Astrocyte of the spinal cord (primary cell): ENCODE measurements around the gene VANGL2.

ENCODE experiments used
- DNase-seq: peaks from one replicate; pipeline ENCODE4 v3.0.0; 2011; ENCODE audit warnings: low read depth, low spot score
- H3K4me3 ChIP-seq: 2 replicates; pipeline ENCODE4 v1.5.1; 2011; ENCODE audit warnings: low read depth, mild to moderate bottlenecking, low read length, moderate library complexity
- in situ Hi-C: cut with HindIII; loops from 2 replicates; pipeline ENCODE4 v1.10.0; 2017; ENCODE audit warnings: low sequenced_read_pairs
- TF ChIP-seq, protein P1 (sequence below): IDR thresholded peaks from 2 replicates; pipeline ENCODE4 v1.5.1; 2012; ENCODE audit warnings: low read depth, mild to moderate bottlenecking, low read length, inconsistent platforms

The VANGL2 gene

DNA sequence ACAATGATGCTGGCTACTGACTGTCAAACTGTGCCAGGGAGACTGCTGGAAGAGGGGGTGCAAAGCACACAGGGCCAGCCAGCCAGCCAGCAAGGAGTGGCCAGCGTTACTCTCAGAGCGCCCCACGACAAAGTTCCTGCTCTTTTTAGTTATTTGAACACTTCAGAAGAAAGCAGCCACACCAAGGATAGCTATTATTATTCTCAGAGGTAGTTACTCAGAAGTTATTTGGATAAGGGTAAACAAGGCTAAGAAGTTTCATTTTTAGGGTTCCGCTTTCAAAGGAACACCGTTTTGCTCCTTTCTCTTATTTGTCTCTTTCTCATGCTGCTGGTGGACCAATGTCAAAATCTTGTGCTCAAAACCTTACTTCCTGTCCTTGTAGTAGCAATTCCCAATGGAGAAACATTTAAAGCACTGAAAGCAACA is 59.9 kb downstream of the VANGL2 start:
- H3K4me3 ChIP-seq, result no peak overlapping the region
- TF ChIP-seq, protein P1, sequence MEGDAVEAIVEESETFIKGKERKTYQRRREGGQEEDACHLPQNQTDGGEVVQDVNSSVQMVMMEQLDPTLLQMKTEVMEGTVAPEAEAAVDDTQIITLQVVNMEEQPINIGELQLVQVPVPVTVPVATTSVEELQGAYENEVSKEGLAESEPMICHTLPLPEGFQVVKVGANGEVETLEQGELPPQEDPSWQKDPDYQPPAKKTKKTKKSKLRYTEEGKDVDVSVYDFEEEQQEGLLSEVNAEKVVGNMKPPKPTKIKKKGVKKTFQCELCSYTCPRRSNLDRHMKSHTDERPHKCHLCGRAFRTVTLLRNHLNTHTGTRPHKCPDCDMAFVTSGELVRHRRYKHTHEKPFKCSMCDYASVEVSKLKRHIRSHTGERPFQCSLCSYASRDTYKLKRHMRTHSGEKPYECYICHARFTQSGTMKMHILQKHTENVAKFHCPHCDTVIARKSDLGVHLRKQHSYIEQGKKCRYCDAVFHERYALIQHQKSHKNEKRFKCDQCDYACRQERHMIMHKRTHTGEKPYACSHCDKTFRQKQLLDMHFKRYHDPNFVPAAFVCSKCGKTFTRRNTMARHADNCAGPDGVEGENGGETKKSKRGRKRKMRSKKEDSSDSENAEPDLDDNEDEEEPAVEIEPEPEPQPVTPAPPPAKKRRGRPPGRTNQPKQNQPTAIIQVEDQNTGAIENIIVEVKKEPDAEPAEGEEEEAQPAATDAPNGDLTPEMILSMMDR, result no peak
- in situ Hi-C loops, result no loop called here
- DNase-seq, result no peak

DNA sequence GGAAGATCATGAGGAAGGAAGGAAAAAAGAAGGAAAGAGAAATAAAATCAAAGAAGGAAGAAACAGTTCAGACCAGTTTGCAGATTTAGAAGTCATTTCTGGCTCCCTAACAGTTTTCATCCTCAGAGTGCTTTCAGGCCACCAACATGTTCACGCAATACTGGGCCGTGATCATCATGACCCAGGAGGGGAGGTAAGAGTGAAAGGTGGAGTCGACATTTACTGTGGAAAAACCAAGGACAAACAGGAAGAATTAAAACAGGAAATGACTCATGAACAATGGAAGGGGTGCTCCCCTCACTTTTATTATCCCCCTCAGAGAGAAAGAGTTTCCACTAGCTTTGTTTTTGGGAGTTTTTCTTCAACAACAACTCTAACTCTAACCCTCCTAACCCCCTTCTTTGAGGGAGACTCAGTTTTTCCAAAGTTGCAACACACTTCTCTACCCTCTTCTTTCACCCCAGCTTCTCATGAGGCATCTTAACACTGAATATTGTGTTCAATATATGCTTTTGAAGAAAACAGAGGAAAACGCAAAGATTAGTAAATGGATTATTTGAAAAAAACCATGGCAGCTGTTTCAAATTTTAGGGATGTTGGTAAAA is 60.4 kb downstream of the VANGL2 start:
- in situ Hi-C loops, result no loop called here
- TF ChIP-seq, protein P1, result no peak
- H3K4me3 ChIP-seq, result no peak overlapping the region
- DNase-seq, result no peak

DNA sequence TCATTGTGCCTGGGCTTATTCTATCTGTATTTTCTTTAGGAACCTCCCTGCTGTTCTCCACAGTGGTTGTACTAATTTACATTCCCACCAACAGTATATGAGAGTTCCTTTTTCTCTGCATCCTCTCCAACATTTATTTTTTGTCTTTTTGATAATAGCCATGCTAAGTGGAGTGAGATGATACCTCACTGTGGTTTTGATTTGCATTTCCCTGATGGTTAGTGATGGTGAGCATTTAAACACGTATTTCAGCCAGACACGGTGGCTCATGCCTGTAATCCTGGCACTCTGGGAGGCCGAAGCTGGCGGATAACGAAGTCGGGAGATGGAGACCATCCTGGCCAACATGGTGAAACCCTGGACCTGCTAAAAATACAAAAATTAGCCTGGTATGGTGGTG is 64.8 kb downstream of the VANGL2 start:
- peak; percentile 1 for DNase-seq
- H3K4me3 ChIP-seq, result no peak overlapping the region
- TF ChIP-seq, protein P1, result no peak
- in situ Hi-C loops, result no loop called here

DNA sequence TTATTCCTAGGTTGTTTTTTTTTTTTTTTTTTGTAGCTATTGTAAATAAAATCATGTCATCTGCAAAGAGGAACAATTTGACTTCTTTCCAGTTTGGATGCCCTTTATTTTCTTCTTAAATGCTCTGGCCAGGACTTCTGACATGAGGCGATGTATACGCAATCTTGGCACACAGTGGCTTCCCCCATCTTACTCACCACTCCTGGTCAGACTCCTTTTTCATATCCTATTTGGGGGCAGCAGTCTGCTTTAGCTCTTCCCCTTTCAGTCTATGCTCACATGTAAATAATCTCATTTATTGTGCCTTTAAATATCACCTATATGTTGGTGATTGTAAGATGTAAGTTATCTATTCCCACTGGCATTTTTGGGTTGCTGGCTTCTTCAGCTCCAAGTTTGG is 66.6 kb downstream of the VANGL2 start:
- in situ Hi-C loops, result no loop called here
- TF ChIP-seq, protein P1, result no peak
- no peak for DNase-seq
- H3K4me3 ChIP-seq, result no peak overlapping the region

DNA sequence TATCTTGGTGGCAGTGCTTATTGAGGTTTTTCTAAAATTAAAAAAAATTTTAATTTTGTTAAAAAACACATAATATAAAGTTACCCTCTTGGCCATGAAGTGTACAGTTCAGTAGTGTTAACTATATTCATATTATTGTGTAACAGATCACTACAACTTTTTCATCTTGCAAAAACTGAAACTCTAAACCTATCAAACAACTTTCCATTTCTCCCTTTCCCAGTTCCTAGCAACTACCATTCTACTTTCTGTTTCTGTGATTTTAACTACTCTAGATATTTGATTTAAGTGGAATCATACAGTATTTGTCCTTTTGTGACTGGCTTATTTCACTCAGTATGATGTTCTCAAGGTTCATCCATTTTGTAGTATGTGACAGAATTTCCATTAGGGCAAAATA is 67.2 kb downstream of the VANGL2 start:
- H3K4me3 ChIP-seq, result no peak overlapping the region
- in situ Hi-C loops, result no loop called here
- TF ChIP-seq, protein P1, result no peak
- DNase-seq, result no peak

DNA sequence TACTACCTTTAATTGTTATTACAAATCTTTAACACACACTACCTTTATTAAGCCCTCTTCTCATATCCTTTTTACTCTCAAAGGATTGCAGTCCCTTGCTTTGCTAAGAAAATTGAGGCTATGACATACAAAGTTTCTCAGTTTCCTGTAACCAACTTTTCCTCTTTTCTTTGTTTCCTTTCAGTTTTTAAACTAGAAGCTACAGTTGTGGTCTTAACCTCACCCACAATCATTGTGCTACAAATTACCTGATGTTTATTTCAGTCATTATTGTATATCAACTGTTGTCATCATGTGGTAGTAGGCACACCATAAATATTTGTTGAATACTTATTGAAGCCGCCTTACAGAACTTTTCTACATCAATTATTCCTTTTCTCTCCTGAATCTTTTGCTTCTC is 70.9 kb downstream of the VANGL2 start:
- DNase-seq, result no peak

More for the DNA sequence above, 70.9 kb downstream of the VANGL2 start:
- TF ChIP-seq, protein P1, result no peak
- in situ Hi-C loops, result no loop called here
- no peak overlapping the region for H3K4me3 ChIP-seq
